Neural progenitor cell (in vitro differentiated cells): ENCODE results near the gene MISP3.
"Not testable (repeated sequence)": the region's sequence is repeated elsewhere in the genome, so short reads cannot be mapped to it uniquely, and the experiment has no call there.

Experiments used
- EZH2 ChIP-seq: fragments of 200-600 bp; sonication (generic); IDR thresholded peaks from 2 replicates; pipeline ENCODE4 v1.6.1; 2017; ENCODE audit warnings: antibody characterized with exemption, mild to moderate bottlenecking, moderate library complexity
- TF ChIP-seq, protein P1 (sequence below): fragments of 200-600 bp; sonication (generic); IDR thresholded peaks from 2 replicates; pipeline ENCODE4 v1.5.1; 2017; ENCODE audit warnings: antibody characterized with exemption, mild to moderate bottlenecking

DNA sequence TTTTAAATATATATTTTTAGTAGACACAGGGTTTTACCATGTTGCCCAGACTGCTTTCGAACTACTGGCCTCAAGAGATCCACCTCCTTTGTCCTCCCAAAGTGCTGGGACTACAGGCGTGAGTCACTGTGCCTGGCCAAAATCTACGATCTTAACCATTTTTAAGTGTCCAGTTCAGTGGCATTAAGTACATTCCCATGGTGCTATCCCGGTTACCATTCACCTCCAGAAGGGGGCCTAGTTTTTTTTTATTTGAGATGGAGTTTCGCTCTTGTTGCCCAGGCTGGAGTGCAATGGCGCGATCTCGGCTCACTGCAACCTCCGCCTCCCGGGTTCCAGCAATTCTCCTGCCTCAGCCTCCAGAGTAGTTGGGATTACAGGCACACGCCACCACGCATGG is 37.4 kb upstream of the MISP3 start:
- TF ChIP-seq, protein P1, sequence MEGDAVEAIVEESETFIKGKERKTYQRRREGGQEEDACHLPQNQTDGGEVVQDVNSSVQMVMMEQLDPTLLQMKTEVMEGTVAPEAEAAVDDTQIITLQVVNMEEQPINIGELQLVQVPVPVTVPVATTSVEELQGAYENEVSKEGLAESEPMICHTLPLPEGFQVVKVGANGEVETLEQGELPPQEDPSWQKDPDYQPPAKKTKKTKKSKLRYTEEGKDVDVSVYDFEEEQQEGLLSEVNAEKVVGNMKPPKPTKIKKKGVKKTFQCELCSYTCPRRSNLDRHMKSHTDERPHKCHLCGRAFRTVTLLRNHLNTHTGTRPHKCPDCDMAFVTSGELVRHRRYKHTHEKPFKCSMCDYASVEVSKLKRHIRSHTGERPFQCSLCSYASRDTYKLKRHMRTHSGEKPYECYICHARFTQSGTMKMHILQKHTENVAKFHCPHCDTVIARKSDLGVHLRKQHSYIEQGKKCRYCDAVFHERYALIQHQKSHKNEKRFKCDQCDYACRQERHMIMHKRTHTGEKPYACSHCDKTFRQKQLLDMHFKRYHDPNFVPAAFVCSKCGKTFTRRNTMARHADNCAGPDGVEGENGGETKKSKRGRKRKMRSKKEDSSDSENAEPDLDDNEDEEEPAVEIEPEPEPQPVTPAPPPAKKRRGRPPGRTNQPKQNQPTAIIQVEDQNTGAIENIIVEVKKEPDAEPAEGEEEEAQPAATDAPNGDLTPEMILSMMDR, result peak; percentile 21
- TF ChIP-seq EZH2, result not testable (repeated sequence)
